Measurements from ENCODE around the gene GARRE1.

DNA sequence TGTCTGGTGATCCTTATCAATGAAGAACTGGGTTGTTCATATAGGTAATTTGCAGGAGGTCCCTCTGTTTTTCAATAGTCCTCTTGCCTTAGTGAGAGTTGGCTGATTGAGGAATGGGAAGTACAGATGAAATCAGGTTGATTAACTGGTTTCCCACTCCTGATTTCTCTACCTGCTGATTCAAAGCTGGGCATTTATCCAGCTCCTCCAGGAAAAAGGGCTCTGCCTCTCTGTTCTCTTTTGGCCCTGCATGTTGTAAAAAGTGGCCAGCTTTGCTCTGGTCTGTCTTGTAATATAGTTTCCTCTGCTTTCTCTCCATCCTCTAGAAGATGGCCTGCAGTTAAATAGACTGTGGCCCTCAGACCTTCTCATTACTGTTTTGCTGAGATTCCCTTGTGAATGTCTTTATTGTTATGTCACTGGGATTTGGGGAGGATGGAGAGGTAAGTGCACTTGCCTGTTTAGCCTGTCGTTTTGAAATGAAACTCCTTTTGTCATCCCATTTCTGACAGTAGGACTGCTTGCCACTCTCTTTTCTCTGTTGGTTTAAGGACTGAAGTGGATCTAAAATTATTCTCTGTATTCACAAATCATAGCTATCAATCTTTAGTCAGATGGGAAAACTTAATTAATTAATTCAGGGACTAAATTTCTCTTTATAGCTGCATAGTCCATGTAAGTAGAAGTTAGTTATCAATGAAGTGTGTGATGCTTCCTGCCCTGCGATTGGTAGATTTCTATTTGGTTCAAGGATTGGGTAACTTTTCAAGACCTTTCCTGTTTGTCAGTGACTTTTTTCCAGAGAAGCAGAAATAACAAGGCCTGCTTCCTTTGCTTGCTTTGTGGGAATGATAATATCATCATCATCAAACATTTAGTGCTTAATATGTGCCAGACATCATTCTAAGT is 28.5 kb downstream of the GARRE1 start:
- TF ChIP-seq, protein P1, sequence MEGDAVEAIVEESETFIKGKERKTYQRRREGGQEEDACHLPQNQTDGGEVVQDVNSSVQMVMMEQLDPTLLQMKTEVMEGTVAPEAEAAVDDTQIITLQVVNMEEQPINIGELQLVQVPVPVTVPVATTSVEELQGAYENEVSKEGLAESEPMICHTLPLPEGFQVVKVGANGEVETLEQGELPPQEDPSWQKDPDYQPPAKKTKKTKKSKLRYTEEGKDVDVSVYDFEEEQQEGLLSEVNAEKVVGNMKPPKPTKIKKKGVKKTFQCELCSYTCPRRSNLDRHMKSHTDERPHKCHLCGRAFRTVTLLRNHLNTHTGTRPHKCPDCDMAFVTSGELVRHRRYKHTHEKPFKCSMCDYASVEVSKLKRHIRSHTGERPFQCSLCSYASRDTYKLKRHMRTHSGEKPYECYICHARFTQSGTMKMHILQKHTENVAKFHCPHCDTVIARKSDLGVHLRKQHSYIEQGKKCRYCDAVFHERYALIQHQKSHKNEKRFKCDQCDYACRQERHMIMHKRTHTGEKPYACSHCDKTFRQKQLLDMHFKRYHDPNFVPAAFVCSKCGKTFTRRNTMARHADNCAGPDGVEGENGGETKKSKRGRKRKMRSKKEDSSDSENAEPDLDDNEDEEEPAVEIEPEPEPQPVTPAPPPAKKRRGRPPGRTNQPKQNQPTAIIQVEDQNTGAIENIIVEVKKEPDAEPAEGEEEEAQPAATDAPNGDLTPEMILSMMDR (conservative IDR thresholded peaks at IDR 0.05 in 1 of 2, IDR thresholded peaks at IDR 0.05 in 1 of 2; ENCODE audit: low read depth in 1 of 2, low read length in 2 of 2): no peak
- TF ChIP-seq EZH2 (IDR thresholded peaks at IDR 0.05; ENCODE audit: low read length, missing control alignments): no peak

Data from fibroblast of lung (primary cell).